K562 (cell line): ENCODE measurements around the gene DCTN1. TPM values are rescaled to one million over a fixed set of nuclear protein-coding genes. Genes with fewer than 3 reads are reported as not detected.

Experiments
- CBFA2T3 ChIP-seq: fragments of 450-650 bp; IDR thresholded peaks from 2 replicates; pipeline ENCODE4 v1.6.1; 2017
- CBX2 ChIP-seq: fragments of 200-600 bp; sonication (generic); IDR thresholded peaks from one replicate; pipeline ENCODE4 v1.6.1; 2012; ENCODE audit warnings: mild to moderate bottlenecking, low read length, inconsistent platforms; ENCODE audit not compliant: insufficient read depth, poor library complexity, severe bottlenecking
- MLLT1 ChIP-seq, 2 experiments: fragments of 450-650 bp; IDR thresholded peaks; 2 replicates each; pipeline ENCODE4 v1.6.1; 2016
- PTRF ChIP-seq: fragments of 450-650 bp; IDR thresholded peaks from 2 replicates; pipeline ENCODE4 v1.6.1; 2016; ENCODE audit warnings: mild to moderate bottlenecking, missing genetic modification characterization, missing compliant biosample characterization
- ZBTB40 ChIP-seq, 2 experiments: fragments of 450-650 bp in 1 of 2; sonication (generic) in 1 of 2; formaldehyde crosslinking in 1 of 2; IDR thresholded peaks; 2 replicates each; pipeline versions ENCODE4 v1.7.1 to v1.9.0; 2016 to 2022; ENCODE audit warnings: inconsistent platforms in 1 of 2, mild to moderate bottlenecking in 1 of 2, missing genetic modification reagents in 1 of 2
- ZNF449 ChIP-seq: fragments of 250-450 bp; sonication (Bioruptor Pico); IDR thresholded peaks from 2 replicates; pipeline ENCODE4 v1.8.0; 2022; ENCODE audit warnings: moderate library complexity, mild to moderate bottlenecking, inconsistent platforms
- polyA plus RNA-seq, 8 experiments: library from polyadenylated mRNA; depleted of rRNA in 4 of 8; stranded (reverse) in 5 of 8; unstranded in 3 of 8; fragments of >200 nt; fragmentation: Nextera tagmentation in 2 of 8; fragmentation: Illumina TruSeq in 1 of 8; extraction: Ambion mirVana in 2 of 8; extraction: Trizol in 1 of 8; gene quantifications; 2 replicates each; pipeline versions ENCODE4 v1.2.1 to v1.2.3, GENCODE V29; 2011 to 2014; ENCODE audit warnings: inconsistent platforms in 1 of 8, missing spikeins in 1 of 8
- total RNA-seq, 7 experiments: library from RNA; depleted of rRNA in 6 of 7; stranded (reverse); fragments of >200 nt in 6 of 7; fragmentation: Illumina TruSeq in 2 of 7; extraction: Trizol in 2 of 7; gene quantifications; 2 replicates each; pipeline versions ENCODE4 v1.2.1 to v1.2.3, GENCODE V29; 2011 to 2021; ENCODE audit warnings: low replicate concordance in 1 of 7

The DCTN1 gene
- total and polyA plus RNA-seq, 9 of the 15 experiments (the other 6 are each of a cell fraction or from before 2014, with no cell fraction given) = 23.9 to 71.7 (median 45.0) TPM

GRCh38 chr2:74391580-74392448 lies 11.7 kb upstream of the DCTN1 start (continued):
- TF ChIP-seq ZBTB40 (IDR thresholded peaks at IDR 0.05) (peak; percentile 35; the same call in 1 of the 2 replicates), ZBTB40 (CRISPR knock-in tag; IDR thresholded peaks at IDR 0.05) (no peak), PTRF (tag) (no peak), MLLT1 (IDR thresholded peaks at IDR 0.05) (peak in 1 of 2 experiments; percentile 14; a peak in 1 of 4 replicates), CBFA2T3 (no peak), ZNF449 (CRISPR knock-in tag) (no peak), CBX2 (no peak)
